B cell (primary cell): ENCODE results near the gene LSS. TPM values are rescaled to one million over a fixed set of nuclear protein-coding genes. Genes with fewer than 3 reads are reported as not detected.

Experiments
- ATAC-seq: fragments of 200-7000 bp; cut with Tn5 transposase; one replicate; pipeline ENCODE4 v1.10.0; 2021; ENCODE audit warnings: low read depth, mild to moderate bottlenecking, moderate number of reproducible peaks, moderate library complexity
- CTCF ChIA-PET: fragments of 350-600 bp; sonication (Branson Sonifier 250); formaldehyde crosslinking; loops from one replicate; lab custom pipeline; 2021; ENCODE audit warnings: antibody characterized with exemption, inconsistent platforms; lab: Charles Lee
- POLR2A ChIA-PET: fragments of 350-600 bp; sonication (Branson Sonifier 250); formaldehyde crosslinking; loops from one replicate; lab custom pipeline; 2021; ENCODE audit warnings: antibody characterized with exemption; lab: Charles Lee
- DNase-seq: peaks from one replicate; pipeline ENCODE4 v3.0.0; 2013
- H2AFZ ChIP-seq: 2 replicates; pipeline ENCODE4 v1.6.1; 2012; ENCODE audit warnings: mild to moderate bottlenecking, low read depth, low read length; ENCODE audit not compliant: insufficient read depth, poor library complexity, severe bottlenecking
- H3K27ac ChIP-seq, 2 donors: 1 replicate in 1 of 2; 2 replicates in 1 of 2; pipeline ENCODE4 v1.5.1; 2012 to 2013; ENCODE audit warnings: low read length in 2 of 2, mild to moderate bottlenecking in 2 of 2, moderate library complexity in 1 of 2
- H3K27me3 ChIP-seq, 4 experiments: fragments of 200-600 bp in 1 of 4; sonication (generic) in 1 of 4; replicated peaks in 1 of 4; 1 replicate in 2 of 4; 2 replicates in 2 of 4; pipeline versions ENCODE4 v1.6.1 to v1.7.0; 2013 to 2016; ENCODE audit warnings: low read length in 3 of 4, mild to moderate bottlenecking in 2 of 4, mixed read lengths in 1 of 4, moderate library complexity in 1 of 4; ENCODE audit not compliant: insufficient read depth in 4 of 4, control insufficient read depth in 3 of 4; ENCODE audit errors: control extremely low read depth in 1 of 4
- H3K36me3 ChIP-seq, 2 experiments: replicated peaks in 1 of 2; 1 replicate in 1 of 2; 2 replicates in 1 of 2; pipeline versions ENCODE4 v1.6.1 to v1.7.1; 2013; ENCODE audit warnings: low read length in 1 of 2; ENCODE audit not compliant: insufficient read depth in 2 of 2, control insufficient read depth in 1 of 2; ENCODE audit errors: control extremely low read depth in 1 of 2, extremely low read depth in 1 of 2
- H3K4me1 ChIP-seq, 2 donors: fragments of 200-600 bp in 1 of 2; sonication (generic) in 1 of 2; 1 replicate in 1 of 2; 2 replicates in 1 of 2; pipeline versions ENCODE4 v1.5.1 to v1.6.1; 2013 to 2017; ENCODE audit warnings: low read length in 2 of 2; ENCODE audit not compliant: control insufficient read depth in 2 of 2, insufficient read depth in 2 of 2
- H3K4me2 ChIP-seq: replicated peaks from 2 replicates; pipeline ENCODE3; 2012; ENCODE audit warnings: mild to moderate bottlenecking, low read depth, low read length; ENCODE audit not compliant: poor library complexity, severe bottlenecking
- H3K4me3 ChIP-seq, 5 experiments: fragments of 200-600 bp in 1 of 5; sonication (generic) in 1 of 5; 1 replicate in 3 of 5; 2 replicates in 2 of 5; pipeline versions ENCODE4 v1.5.1 to v1.7.0; 2011 to 2016; ENCODE audit warnings: low read length in 4 of 5, mild to moderate bottlenecking in 4 of 5, low read depth in 2 of 5, control low read depth in 1 of 5, moderate library complexity in 1 of 5; ENCODE audit not compliant: insufficient read depth in 1 of 5; ENCODE audit errors: control extremely low read depth in 1 of 5, extremely low read depth in 1 of 5
- H3K79me2 ChIP-seq: fragments of 200-600 bp; sonication (generic); one replicate; pipeline ENCODE4 v1.6.0; 2016; ENCODE audit warnings: low read length; ENCODE audit not compliant: control insufficient read depth, insufficient read depth
- H3K9ac ChIP-seq: fragments of 200-600 bp; sonication (generic); 2 replicates; pipeline ENCODE4 v1.6.1; 2017; ENCODE audit warnings: mild to moderate bottlenecking, low read length, moderate library complexity
- H3K9me3 ChIP-seq, 3 donors: one replicate each; pipeline versions ENCODE4 v1.6.1 to v1.7.1; 2013; ENCODE audit warnings: low read length in 2 of 3; ENCODE audit not compliant: control insufficient read depth in 2 of 3, insufficient read depth in 1 of 3; ENCODE audit errors: control extremely low read depth in 1 of 3
- H4K20me1 ChIP-seq: 2 replicates; pipeline ENCODE4 v1.6.0; 2012; ENCODE audit warnings: mild to moderate bottlenecking, low read length; ENCODE audit not compliant: insufficient read depth, control insufficient read depth, poor library complexity, severe bottlenecking
- H3K27ac Mint-ChIP-seq: one replicate; pipeline ENCODE4 v1.8.0; 2021; ENCODE audit warnings: mixed read lengths
- H3K27me3 Mint-ChIP-seq: one replicate; pipeline ENCODE4 v1.8.0; 2021; ENCODE audit warnings: mixed read lengths
- H3K4me1 Mint-ChIP-seq: one replicate; pipeline ENCODE4 v1.8.0; 2021; ENCODE audit warnings: mixed read lengths
- H3K4me3 Mint-ChIP-seq: one replicate; pipeline ENCODE4 v1.8.0; 2021; ENCODE audit warnings: mixed read lengths
- H3K9me3 Mint-ChIP-seq: one replicate; pipeline ENCODE4 v1.8.0; 2022; ENCODE audit warnings: mixed read lengths; ENCODE audit not compliant: insufficient read depth
- CTCF ChIP-seq: fragments of 200-600 bp; IDR thresholded peaks from one replicate; pipeline ENCODE4 v1.8.0; 2022; ENCODE audit warnings: antibody characterized with exemption, mild to moderate bottlenecking
- EZH2 ChIP-seq: IDR thresholded peaks from 2 replicates; pipeline ENCODE4 v1.6.1; 2012; ENCODE audit warnings: borderline replicate concordance, low read depth, mild to moderate bottlenecking, moderate library complexity, low read length; ENCODE audit not compliant: insufficient read depth, poor library complexity, severe bottlenecking
- WGBS: methylation state at CpG from one replicate; pipeline ENCODE4 v1.1.5; 2013; ENCODE audit warnings: missing lambda C conversion rate; ENCODE audit not compliant: insufficient coverage; 5-methylcytosine and 5-hydroxymethylcytosine counted together
- intact Hi-C: fragments of 100-400 bp; cut with micrococcal nuclease; formaldehyde crosslinking; loops from one replicate; pipeline ENCODE4 v1.10.0; 2022
- polyA plus RNA-seq: library from polyadenylated mRNA; depleted of rRNA; stranded (reverse); fragments of >200 nt; gene quantifications from 2 replicates; pipeline ENCODE4 v1.2.3, GENCODE V29; 2012
- total RNA-seq, 2 donors: library from RNA; stranded (reverse); fragments of 120-200 nt in 1 of 2; gene quantifications; 1 replicate in 1 of 2; 2 replicates in 1 of 2; pipeline versions ENCODE4 v1.2.3 to v1.2.4, GENCODE V29; 2013 to 2022

The LSS gene
- total and polyA plus RNA-seq, 2 donors (not counting 1 experiment from before 2014, with no cell fraction given), result 30.2 to 58.1 TPM

- Histone ChIP-seq H3K4me3 (peak overlapping the region; percentile 36 to 91 (median 76)), H3K4me1 (peaks cover 0 to 16% of the 10 kb centered on the region in 2 donors), H3K79me2 (peaks cover 3% of the 10 kb centered on the region), H3K9me3 (peaks cover 0 to 3% (median 0%) of the 10 kb centered on the region in 3 donors), H3K27me3 (no peaks in the 10 kb centered on the region), H3K36me3 (no peaks in the 10 kb centered on the region), H3K9ac (peak overlapping the region; percentile 64), H3K4me2 (peak overlapping the region; percentile 72), H3K27ac (peak overlapping the region; percentile 59 to 63), H4K20me1 (no peaks in the 10 kb centered on the region), H2AFZ (peak overlapping the region; percentile 66)
- Mint-ChIP-seq H3K4me3 (peak overlapping the region; percentile 92), H3K9me3 (no peaks in the 10 kb centered on the region), H3K27me3 (no peaks in the 10 kb centered on the region), H3K4me1 (peaks cover 9% of the 10 kb centered on the region), H3K27ac (peak overlapping the region; percentile 90)
- peak; percentile 84 for ATAC-seq
- intact Hi-C loops, result loop anchor here (1.0 kb wide), 4 partner anchors 42 to 139 kb away; partner anchors contain the start of genes LSS, PCNT and YBEY
- TF ChIP-seq EZH2 (no peak), CTCF (no peak)
- CTCF ChIA-PET, result no interaction called here
- POLR2A ChIA-PET, result no interaction called here
- peak; percentile 91 for DNase-seq
- 11% methylated on average over 18 of the region's 30 CpGs for WGBS
These were observed 43.7 kb downstream of the LSS start for GRCh38 chr21:46184625-46185555.
